Smooth muscle cell (in vitro differentiated cells): ENCODE measurements around the gene MICALL2. TPM values are rescaled to one million over a fixed set of nuclear protein-coding genes. Genes with fewer than 3 reads are reported as not detected.

Experiments used
- DNase-seq: peaks from one replicate; lab custom pipeline; 2025; ENCODE audit not compliant: unreplicated experiment; lab: John Stamatoyannopoulos, UW
- H2AFZ ChIP-seq: fragments of 200-600 bp; sonication (generic); 2 replicates; pipeline ENCODE4 v1.6.0; 2016; ENCODE audit warnings: antibody characterized with exemption, low read depth, mild to moderate bottlenecking
- H3F3A ChIP-seq: fragments of 200-600 bp; sonication (generic); 2 replicates; pipeline ENCODE4 v1.6.0; 2017; ENCODE audit warnings: antibody characterized with exemption, low read depth
- H3K27ac ChIP-seq: fragments of 200-600 bp; sonication (generic); 2 replicates; pipeline ENCODE4 v1.5.1; 2016; ENCODE audit warnings: low read depth, mild to moderate bottlenecking
- H3K27me3 ChIP-seq: fragments of 200-600 bp; sonication (generic); 2 replicates; pipeline ENCODE4 v1.6.1; 2016; ENCODE audit warnings: low read depth, mild to moderate bottlenecking
- H3K36me3 ChIP-seq: fragments of 200-600 bp; sonication (generic); 2 replicates; pipeline ENCODE4 v1.5.1; 2016; ENCODE audit warnings: low read depth
- H3K4me1 ChIP-seq: fragments of 200-600 bp; sonication (generic); 2 replicates; pipeline ENCODE4 v1.5.1; 2016; ENCODE audit warnings: low read depth
- H3K4me2 ChIP-seq: fragments of 200-600 bp; sonication (generic); 2 replicates; pipeline ENCODE4 v1.6.0; 2016; ENCODE audit warnings: mild to moderate bottlenecking
- H3K4me3 ChIP-seq: fragments of 200-600 bp; sonication (generic); 2 replicates; pipeline ENCODE4 v1.5.1; 2016; ENCODE audit warnings: mild to moderate bottlenecking
- H3K79me2 ChIP-seq: fragments of 200-600 bp; sonication (generic); 2 replicates; pipeline ENCODE4 v1.6.0; 2016; ENCODE audit warnings: low read depth, mild to moderate bottlenecking
- H3K9ac ChIP-seq: fragments of 200-600 bp; sonication (generic); 2 replicates; pipeline ENCODE4 v1.6.0; 2016; ENCODE audit warnings: low read depth
- H3K9me3 ChIP-seq: fragments of 200-600 bp; sonication (generic); replicated peaks from 2 replicates; pipeline ENCODE4 v1.5.1; 2016; ENCODE audit warnings: low read depth
- H4K20me1 ChIP-seq: fragments of 200-600 bp; sonication (generic); 2 replicates; pipeline ENCODE4 v1.6.0; 2016; ENCODE audit warnings: low read depth
- WGBS: methylation state at CpG from one replicate; pipeline ENCODE4 v1.1.7; 2016; ENCODE audit warnings: low lambda C conversion rate; 5-methylcytosine and 5-hydroxymethylcytosine counted together
- polyA plus RNA-seq: library from polyadenylated mRNA; unstranded; fragments of >200 nt; fragmentation: Nextera tagmentation; extraction: Ambion mirVana; gene quantifications from 2 replicates; pipeline ENCODE4 v1.2.1, GENCODE V29; 2016
- total RNA-seq: library from RNA; depleted of rRNA; stranded (reverse); fragments of >200 nt; gene quantifications from 2 replicates; pipeline ENCODE4 v1.2.3, GENCODE V29; 2014
- TF ChIP-seq, protein P1 (sequence below): fragments of 200-600 bp; sonication (generic); IDR thresholded peaks from 2 replicates; pipeline ENCODE4 v1.5.1; 2017; ENCODE audit warnings: borderline replicate concordance, mild to moderate bottlenecking, antibody characterized with exemption; ENCODE audit not compliant: insufficient read depth, poor library complexity, severe bottlenecking

Gene MICALL2
- total and polyA plus RNA-seq, 2 experiments from 2014 or later: 4.2 to 18.9 TPM

- Histone ChIP-seq H2AFZ (no peak overlapping the region), H4K20me1 (peaks cover 11% of the 10 kb centered on the region), H3K79me2 (peaks cover 19% of the 10 kb centered on the region), H3F3A (no peaks in the 10 kb centered on the region), H3K9ac (no peak overlapping the region), H3K4me3 (no peak overlapping the region), H3K9me3 (no peaks in the 10 kb centered on the region), H3K4me1 (peaks cover 7% of the 10 kb centered on the region), H3K27ac (no peak overlapping the region), H3K27me3 (no peaks in the 10 kb centered on the region), H3K4me2 (no peak overlapping the region), H3K36me3 (no peaks in the 10 kb centered on the region)
- WGBS: 99% methylated on average over 42 of the region's 62 CpGs
- TF ChIP-seq, protein P1, sequence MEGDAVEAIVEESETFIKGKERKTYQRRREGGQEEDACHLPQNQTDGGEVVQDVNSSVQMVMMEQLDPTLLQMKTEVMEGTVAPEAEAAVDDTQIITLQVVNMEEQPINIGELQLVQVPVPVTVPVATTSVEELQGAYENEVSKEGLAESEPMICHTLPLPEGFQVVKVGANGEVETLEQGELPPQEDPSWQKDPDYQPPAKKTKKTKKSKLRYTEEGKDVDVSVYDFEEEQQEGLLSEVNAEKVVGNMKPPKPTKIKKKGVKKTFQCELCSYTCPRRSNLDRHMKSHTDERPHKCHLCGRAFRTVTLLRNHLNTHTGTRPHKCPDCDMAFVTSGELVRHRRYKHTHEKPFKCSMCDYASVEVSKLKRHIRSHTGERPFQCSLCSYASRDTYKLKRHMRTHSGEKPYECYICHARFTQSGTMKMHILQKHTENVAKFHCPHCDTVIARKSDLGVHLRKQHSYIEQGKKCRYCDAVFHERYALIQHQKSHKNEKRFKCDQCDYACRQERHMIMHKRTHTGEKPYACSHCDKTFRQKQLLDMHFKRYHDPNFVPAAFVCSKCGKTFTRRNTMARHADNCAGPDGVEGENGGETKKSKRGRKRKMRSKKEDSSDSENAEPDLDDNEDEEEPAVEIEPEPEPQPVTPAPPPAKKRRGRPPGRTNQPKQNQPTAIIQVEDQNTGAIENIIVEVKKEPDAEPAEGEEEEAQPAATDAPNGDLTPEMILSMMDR: no peak
- DNase-seq: no peak
These were observed 39.4 kb upstream of the MICALL2 start for GRCh38 chr7:1498370-1499305.

DNA sequence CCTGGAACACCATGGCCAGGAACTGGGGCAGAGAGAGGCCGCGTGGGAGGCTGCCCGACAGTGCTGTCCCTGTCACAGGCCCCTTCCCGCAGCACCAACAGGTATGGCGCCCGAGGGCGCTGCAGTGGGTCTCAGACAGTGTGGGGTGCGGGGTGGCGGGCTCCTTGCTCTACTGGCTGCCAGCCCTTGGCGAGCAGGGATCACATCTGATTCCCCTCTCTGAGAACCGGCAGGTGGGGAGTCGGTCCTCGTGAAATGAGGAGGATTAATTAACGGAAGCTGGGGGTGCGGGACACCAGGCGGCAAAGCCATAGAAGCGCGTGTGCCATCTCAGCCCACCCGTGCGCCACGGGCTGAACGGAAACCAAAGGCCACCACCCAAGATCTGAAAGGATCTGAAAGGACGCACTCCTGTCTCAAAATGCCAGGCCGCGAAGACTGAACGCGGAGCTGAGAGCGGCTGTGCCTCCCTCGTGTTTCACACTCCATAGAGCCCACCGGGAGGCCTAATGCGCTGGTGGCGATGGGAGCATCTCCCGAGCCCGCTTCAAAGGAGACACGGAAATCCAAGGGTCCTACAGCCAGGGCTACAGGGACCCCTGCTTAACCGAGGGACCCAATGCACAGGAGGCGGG lies 38.1 kb upstream of the MICALL2 start:
- Histone ChIP-seq H3K4me2 (no peak overlapping the region), H3K79me2 (peaks cover 7% of the 10 kb centered on the region), H3K9ac (no peak overlapping the region), H3K4me1 (no peaks in the 10 kb centered on the region), H3K4me3 (no peak overlapping the region), H4K20me1 (peaks cover 4% of the 10 kb centered on the region), H3K36me3 (no peaks in the 10 kb centered on the region), H3K9me3 (no peaks in the 10 kb centered on the region), H3K27me3 (no peaks in the 10 kb centered on the region), H2AFZ (no peak overlapping the region), H3F3A (no peaks in the 10 kb centered on the region), H3K27ac (no peak overlapping the region)
- no peak for DNase-seq
- WGBS: 97% methylated on average over 37 of the region's 37 CpGs
- TF ChIP-seq, protein P1: no peak

DNA sequence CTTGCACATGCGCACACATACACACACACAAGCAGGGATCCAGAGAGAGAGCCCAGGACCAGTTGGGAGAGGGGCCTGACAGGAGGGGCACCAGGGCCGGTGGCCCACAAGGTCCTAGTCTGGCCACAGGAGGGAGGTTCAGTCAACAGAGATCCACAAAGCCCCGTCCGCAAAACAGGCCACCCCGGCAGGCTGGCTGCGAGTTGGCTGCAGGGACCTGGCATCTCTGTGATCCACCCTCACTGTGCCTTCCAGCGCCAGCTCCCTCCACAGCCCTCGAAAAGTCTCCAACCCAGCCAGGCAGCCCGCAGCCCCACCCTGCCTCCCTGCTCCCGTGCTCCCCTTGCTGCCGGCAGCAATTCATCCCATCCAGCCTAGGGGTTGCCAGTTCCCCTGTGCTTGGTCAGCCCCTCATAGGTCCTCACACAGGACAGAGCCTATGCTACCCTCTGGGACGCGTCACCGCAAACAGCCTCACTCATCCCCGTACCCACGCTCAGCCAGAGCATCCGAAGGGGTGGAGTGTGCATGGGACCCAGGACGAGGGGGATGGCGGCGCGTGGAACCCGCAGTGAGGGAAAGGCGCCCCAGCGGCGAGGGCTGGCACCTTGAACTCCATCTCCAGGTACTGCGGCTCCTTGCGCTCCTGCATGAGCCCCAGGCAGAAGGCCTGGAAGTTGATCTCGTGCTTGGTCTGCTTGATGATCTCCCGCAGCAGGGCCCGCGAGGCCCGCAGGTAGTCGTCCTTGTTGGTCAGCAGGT lies 37.4 kb upstream of the MICALL2 start:
- no peaks in the 10 kb centered on the region for H3K79me2 ChIP-seq

More for the DNA sequence above, 37.4 kb upstream of the MICALL2 start:
- DNase-seq: no peak
- WGBS: 97% methylated on average over 33 of the region's 33 CpGs
- TF ChIP-seq, protein P1: no peak
- H3K4me2 ChIP-seq: no peak overlapping the region
- no peak overlapping the region for H3K9ac ChIP-seq
- no peak overlapping the region for H2AFZ ChIP-seq
- no peak overlapping the region for H3K4me3 ChIP-seq
- H3K27me3 ChIP-seq: no peaks in the 10 kb centered on the region
- peaks cover 4% of the 10 kb centered on the region for H4K20me1 ChIP-seq
- H3F3A ChIP-seq: no peaks in the 10 kb centered on the region
- H3K9me3 ChIP-seq: no peaks in the 10 kb centered on the region
- no peaks in the 10 kb centered on the region for H3K36me3 ChIP-seq
- no peak overlapping the region for H3K27ac ChIP-seq
- H3K4me1 ChIP-seq: no peaks in the 10 kb centered on the region
